ENCODE results near the gene BACH1. TPM values are rescaled to one million over a fixed set of nuclear protein-coding genes. Genes with fewer than 3 reads are reported as not detected.

Gene BACH1
- total and polyA plus RNA-seq, 10 of the 15 experiments (the other 5 are each of a cell fraction or from before 2014, with no cell fraction given): 3.2 to 25.7 (median 10.5) TPM

GRCh38 chr21:29258626-29259338, 39.9 kb upstream of the BACH1 start:
- in situ Hi-C loops (cut with MboI): no loop called here
- no peak for FAIRE-seq
- H3K36me3 ChIP-seq (ENCODE audit: control insufficient read depth in 2 of 2, insufficient read depth in 2 of 2, low read length in 1 of 2): no peaks in the 10 kb centered on the region
- no peak overlapping the region for H2AFZ ChIP-seq (ENCODE audit: control insufficient read depth, low read depth, low read length)
- no peak overlapping the region for H3K4me3 ChIP-seq
- TF ChIP-seq, protein P1, sequence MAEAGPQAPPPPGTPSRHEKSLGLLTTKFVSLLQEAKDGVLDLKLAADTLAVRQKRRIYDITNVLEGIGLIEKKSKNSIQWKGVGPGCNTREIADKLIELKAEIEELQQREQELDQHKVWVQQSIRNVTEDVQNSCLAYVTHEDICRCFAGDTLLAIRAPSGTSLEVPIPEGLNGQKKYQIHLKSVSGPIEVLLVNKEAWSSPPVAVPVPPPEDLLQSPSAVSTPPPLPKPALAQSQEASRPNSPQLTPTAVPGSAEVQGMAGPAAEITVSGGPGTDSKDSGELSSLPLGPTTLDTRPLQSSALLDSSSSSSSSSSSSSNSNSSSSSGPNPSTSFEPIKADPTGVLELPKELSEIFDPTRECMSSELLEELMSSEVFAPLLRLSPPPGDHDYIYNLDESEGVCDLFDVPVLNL (IDR thresholded peaks at IDR 0.05; ENCODE audit: low read depth, low read length): no peak
- no peak for TF ChIP-seq CBX3 (IDR thresholded peaks at IDR 0.05; ENCODE audit: borderline replicate concordance, low read depth)
- TF ChIP-seq SPI1 (IDR thresholded peaks at IDR 0.05; ENCODE audit: borderline replicate concordance, insufficient read depth, low read depth, low read length): no peak
- TF ChIP-seq BCL11A (IDR thresholded peaks at IDR 0.05; ENCODE audit: low read depth, low read length): no peak
- TF ChIP-seq ZBED1 (IDR thresholded peaks at IDR 0.05; ENCODE audit: borderline replicate concordance): no peak
- TF ChIP-seq JUNB (IDR thresholded peaks at IDR 0.05): no peak
- no peak for TF ChIP-seq GABPA (IDR thresholded peaks at IDR 0.05; ENCODE audit: low read depth)
- no peak for TF ChIP-seq NR2C1 (IDR thresholded peaks at IDR 0.05)
- no peak for TF ChIP-seq ESRRA (IDR thresholded peaks at IDR 0.05; ENCODE audit: low read length)
- TF ChIP-seq, protein P2, sequence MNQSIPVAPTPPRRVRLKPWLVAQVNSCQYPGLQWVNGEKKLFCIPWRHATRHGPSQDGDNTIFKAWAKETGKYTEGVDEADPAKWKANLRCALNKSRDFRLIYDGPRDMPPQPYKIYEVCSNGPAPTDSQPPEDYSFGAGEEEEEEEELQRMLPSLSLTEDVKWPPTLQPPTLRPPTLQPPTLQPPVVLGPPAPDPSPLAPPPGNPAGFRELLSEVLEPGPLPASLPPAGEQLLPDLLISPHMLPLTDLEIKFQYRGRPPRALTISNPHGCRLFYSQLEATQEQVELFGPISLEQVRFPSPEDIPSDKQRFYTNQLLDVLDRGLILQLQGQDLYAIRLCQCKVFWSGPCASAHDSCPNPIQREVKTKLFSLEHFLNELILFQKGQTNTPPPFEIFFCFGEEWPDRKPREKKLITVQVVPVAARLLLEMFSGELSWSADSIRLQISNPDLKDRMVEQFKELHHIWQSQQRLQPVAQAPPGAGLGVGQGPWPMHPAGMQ (IDR thresholded peaks at IDR 0.05; ENCODE audit: borderline replicate concordance): no peak
- no peak for TF ChIP-seq EZH2 (IDR thresholded peaks at IDR 0.05; ENCODE audit: borderline replicate concordance, control insufficient read depth, low read depth, low read length)
- TF ChIP-seq STAT1 (conservative IDR thresholded peaks at IDR 0.05): no peak
- no peak for TF ChIP-seq MTA2 (IDR thresholded peaks at IDR 0.05; ENCODE audit: low read depth)
- no peak for TF ChIP-seq LARP7 (IDR thresholded peaks at IDR 0.05)
- no peak for TF ChIP-seq YY1 (IDR thresholded peaks at IDR 0.05; ENCODE audit: low read depth, low read length)
- TF ChIP-seq SIN3A (IDR thresholded peaks at IDR 0.05; ENCODE audit: low read depth, low read length): no peak
- TF ChIP-seq FOXK2 (IDR thresholded peaks at IDR 0.05): no peak
- no peak for TF ChIP-seq SMAD1 (IDR thresholded peaks at IDR 0.05; ENCODE audit: low read depth, partially characterized antibody)
- no peak for TF ChIP-seq PKNOX1 (IDR thresholded peaks at IDR 0.05)
- peaks cover 5% of the 10 kb centered on the region for H3K9me3 ChIP-seq (replicated peaks; ENCODE audit: control insufficient read depth, insufficient read depth, low read length)
- H3K9ac ChIP-seq (ENCODE audit: control insufficient read depth, insufficient read depth, low read length): no peak overlapping the region
- SMC1A ChIA-PET (ENCODE audit: uncharacterized antibody, unreplicated experiment): interaction anchor here (7.1 kb wide), 1 partner anchor 11 kb away, joined by 46 read pairs; no protein-coding TSS in a partner anchor
- CTCF ChIA-PET: interaction anchor here (1.4 to 1.8 kb wide), 3 partner anchors 9 to 16 kb away, joined by 3 to 4 read pairs (median 4); no protein-coding TSS in a partner anchor
- POLR2A ChIA-PET: interaction anchor here (0.6 kb wide), 1 partner anchor 27 kb away, joined by 3 read pairs; no protein-coding TSS in a partner anchor
- ATAC-seq: no peak
- 49% methylated on average over 5 of the region's 5 CpGs for WGBS (ENCODE audit: insufficient coverage, insufficient replicate concordance, low lambda C conversion rate, missing lambda C conversion rate)
- RAD21 ChIA-PET (ENCODE audit: unreplicated experiment): no interaction called here
- no peak for DNase-seq (ENCODE audit: low read depth, low spot score)
- no TSS peak for BruUV-seq (replicated peaks)
- intact Hi-C loops (cut with micrococcal nuclease; ENCODE audit: unreplicated experiment): no loop called here
- no peak overlapping the region for H3K4me2 ChIP-seq (ENCODE audit: control insufficient read depth, insufficient read depth)
- no peak overlapping the region for H3K27ac ChIP-seq (ENCODE audit: control insufficient read depth, insufficient read depth)
- H4K20me1 ChIP-seq (ENCODE audit: control insufficient read depth, insufficient read depth): no peaks in the 10 kb centered on the region
- no peaks in the 10 kb centered on the region for H3K79me2 ChIP-seq (ENCODE audit: control insufficient read depth, insufficient read depth, low read length)
- H3K4me1 ChIP-seq (ENCODE audit: control insufficient read depth, insufficient read depth, low read length): no peaks in the 10 kb centered on the region
- H3K27me3 ChIP-seq (replicated peaks in 1 of 2; ENCODE audit: control insufficient read depth in 2 of 2, insufficient read depth in 2 of 2, low read length in 1 of 2): no peaks in the 10 kb centered on the region

Data from GM12878 (cell line).